NCI-H1105 (cell line): ENCODE data around the gene GNB1L.
"Not testable (repeated sequence)": the region's sequence is repeated elsewhere in the genome, so short reads cannot be mapped to it uniquely, and the experiment has no call there.

Source experiments
- DNase-seq: peaks from one replicate; lab custom pipeline; 2025; lab: John Stamatoyannopoulos, UW

GNB1L gene

GRCh38 chr22:19888131-19888746 lies 33.6 kb upstream of the GNB1L start:
- DNase-seq, result no peak

GRCh38 chr22:19887256-19887985 lies 32.7 kb upstream of the GNB1L start:
- DNase-seq, result no peak

GRCh38 chr22:19886605-19887255 lies 32.1 kb upstream of the GNB1L start:
- DNase-seq, result no peak

GRCh38 chr22:19885841-19886592 lies 31.3 kb upstream of the GNB1L start:
- DNase-seq, result no peak

GRCh38 chr22:19884954-19885751 lies 30.5 kb upstream of the GNB1L start:
- DNase-seq, result no peak

- DNase-seq, result no peak
Measured at GRCh38 chr22:19884161-19884953, 29.7 kb upstream of the GNB1L start.

- DNase-seq, result not testable (repeated sequence)
Measured at GRCh38 chr22:19883446-19883845, 28.8 kb upstream of the GNB1L start.

GRCh38 chr22:19882446-19883381 lies 28.0 kb upstream of the GNB1L start:
- DNase-seq, result no peak

- no peak for DNase-seq
Measured at GRCh38 chr22:19880786-19881569, 26.3 kb upstream of the GNB1L start.

- DNase-seq, result no peak
Measured at GRCh38 chr22:19879992-19880785, 25.5 kb upstream of the GNB1L start.

- DNase-seq, result no peak
Measured at GRCh38 chr22:19879643-19879991, 24.9 kb upstream of the GNB1L start.

GRCh38 chr22:19879246-19879570 lies 24.5 kb upstream of the GNB1L start:
- DNase-seq, result no peak

- DNase-seq, result no peak
Measured at GRCh38 chr22:19878461-19879245, 24.0 kb upstream of the GNB1L start.

- DNase-seq, result no peak
Measured at GRCh38 chr22:19877626-19878339, 23.1 kb upstream of the GNB1L start.

- DNase-seq, result no peak
Measured at GRCh38 chr22:19876941-19877625, 22.4 kb upstream of the GNB1L start.

- DNase-seq, result no peak
Measured at GRCh38 chr22:19876314-19876940, 21.8 kb upstream of the GNB1L start.
